A549 (cell line): ENCODE results near the gene TTC21A. TPM values are rescaled to one million over a fixed set of nuclear protein-coding genes. Genes with fewer than 3 reads are reported as not detected.

Experiments
- ATAC-seq, 2 experiments: fragments of 200-7000 bp in 1 of 2; fragments of >200 bp in 1 of 2; cut with Nextera tagmentation in 1 of 2; cut with Tn5 transposase in 1 of 2; 3 replicates each; pipeline versions ENCODE4 v1.8.0 to v1.9.1; 2018 to 2020; ENCODE audit warnings: mild to moderate bottlenecking in 1 of 2, moderate library complexity in 1 of 2
- CTCF ChIA-PET: fragments of 300-600 bp; sonication (Branson Sonifier 250); formaldehyde crosslinking; extraction: SDS; loops from one replicate; lab custom pipeline; 2021; ENCODE audit warnings: antibody characterized with exemption, inconsistent platforms; lab: Yijun Ruan, JAX
- POLR2A ChIA-PET: fragments of 350-600 bp; formaldehyde crosslinking; extraction: SDS; loops from one replicate; lab custom pipeline; 2021; ENCODE audit warnings: antibody characterized with exemption, inconsistent platforms; lab: Yijun Ruan, JAX
- DNase-seq, 2 experiments: peaks; one replicate each; pipeline versions ENCODE4 v3.0.0 to v3.0.0-alpha.2; 2011 to 2016; ENCODE audit warnings: low read depth in 1 of 2, low spot score in 1 of 2
- FAIRE-seq: peaks from 2 replicates; lab custom pipeline; 2011; peaks lifted over from hg19 to GRCh38; lab: Jason Lieb, UNC
- H3K27ac ChIP-seq, 2 experiments: fragments of >200 bp; sonication (Bioruptor Twin); formaldehyde crosslinking; 3 replicates each; pipeline ENCODE4 v1.5.1; 2016 to 2017
- H3K4me1 ChIP-seq: fragments of >200 bp; sonication (Bioruptor Twin); formaldehyde crosslinking; 3 replicates; pipeline ENCODE4 v1.6.1; 2016
- H3K4me2 ChIP-seq: fragments of >200 bp; sonication (Bioruptor Twin); formaldehyde crosslinking; 3 replicates; pipeline ENCODE4 v1.6.1; 2016
- H3K4me3 ChIP-seq: fragments of >200 bp; sonication (Bioruptor Twin); formaldehyde crosslinking; 3 replicates; pipeline ENCODE4 v1.5.1; 2016
- H3K9me3 ChIP-seq: fragments of >200 bp; sonication (Bioruptor Twin); formaldehyde crosslinking; 3 replicates; pipeline ENCODE4 v1.6.1; 2016
- ATOH8 ChIP-seq: fragments of 250-450 bp; sonication (Bioruptor Pico); IDR thresholded peaks from 2 replicates; pipeline ENCODE4 v1.5.0; 2020; ENCODE audit warnings: low read depth, mild to moderate bottlenecking, moderate library complexity
- BHLHE40 ChIP-seq: IDR thresholded peaks from 2 replicates; pipeline ENCODE4 v1.6.1; 2012; ENCODE audit warnings: low read depth, low read length, inconsistent platforms
- CBX2 ChIP-seq: fragments of 200-600 bp; sonication (generic); IDR thresholded peaks from 2 replicates; pipeline ENCODE4 v1.6.1; 2016; ENCODE audit warnings: low read depth, mild to moderate bottlenecking, borderline replicate concordance
- CBX8 ChIP-seq: fragments of 200-600 bp; sonication (generic); IDR thresholded peaks from 2 replicates; pipeline ENCODE4 v1.6.1; 2016
- CEBPB ChIP-seq, 2 experiments: fragments of >200 bp in 1 of 2; sonication (Bioruptor Twin) in 1 of 2; formaldehyde crosslinking in 1 of 2; IDR thresholded peaks; 2 replicates each; pipeline ENCODE4 v1.6.1; 2012 to 2016
- CTCF ChIP-seq: fragments of >200 bp; sonication (Bioruptor Twin); formaldehyde crosslinking; IDR thresholded peaks from 3 replicates; pipeline ENCODE4 v1.5.1; 2016
- EHF ChIP-seq: fragments of 250-450 bp; sonication (Bioruptor Pico); IDR thresholded peaks from 2 replicates; pipeline ENCODE4 v1.5.0; 2020; ENCODE audit warnings: mild to moderate bottlenecking
- ELK1 ChIP-seq: fragments of 150-350 bp; IDR thresholded peaks from 2 replicates; pipeline ENCODE4 v1.6.1; 2014; ENCODE audit warnings: low read depth, mild to moderate bottlenecking, low read length
- EP300 ChIP-seq, 2 experiments: fragments of >200 bp; sonication (Bioruptor Twin); formaldehyde crosslinking; IDR thresholded peaks; 2 replicates in 1 of 2; 3 replicates in 1 of 2; pipeline ENCODE4 v1.6.1; 2016 to 2017
- ESRRA ChIP-seq: fragments of 150-350 bp; IDR thresholded peaks from 2 replicates; pipeline ENCODE4 v1.6.1; 2014; ENCODE audit warnings: mild to moderate bottlenecking, low read length, borderline replicate concordance
- FOSL2 ChIP-seq, 2 experiments: fragments of 450-650 bp in 1 of 2; fragments of >200 bp in 1 of 2; sonication (Bioruptor Twin) in 1 of 2; formaldehyde crosslinking; IDR thresholded peaks; 2 replicates each; pipeline versions ENCODE4 v1.5.0 to v1.6.1; 2016 to 2020; ENCODE audit warnings: mild to moderate bottlenecking in 1 of 2, moderate library complexity in 1 of 2
- HES2 ChIP-seq: fragments of >200 bp; sonication (Bioruptor Twin); formaldehyde crosslinking; IDR thresholded peaks from 2 replicates; pipeline ENCODE4 v1.6.1; 2016
- HEYL ChIP-seq: fragments of 250-450 bp; sonication (Bioruptor Pico); IDR thresholded peaks from 2 replicates; pipeline ENCODE4 v1.8.0; 2021; ENCODE audit warnings: mild to moderate bottlenecking, moderate library complexity
- HOXB13 ChIP-seq: fragments of 250-450 bp; sonication (Bioruptor Pico); IDR thresholded peaks from 2 replicates; pipeline ENCODE4 v1.5.0; 2020; ENCODE audit warnings: low read depth, mild to moderate bottlenecking, moderate library complexity
- JUN ChIP-seq, 2 experiments: fragments of >200 bp; sonication (Bioruptor Twin); formaldehyde crosslinking; IDR thresholded peaks; 2 replicates in 1 of 2; 3 replicates in 1 of 2; pipeline ENCODE4 v1.6.1; 2016 to 2017
- MAX ChIP-seq: IDR thresholded peaks from 2 replicates; pipeline ENCODE4 v1.6.1; 2012
- NPAS2 ChIP-seq: fragments of 250-450 bp; sonication (Bioruptor Pico); IDR thresholded peaks from 2 replicates; pipeline ENCODE4 v1.8.0; 2022; ENCODE audit warnings: mild to moderate bottlenecking, moderate library complexity, borderline replicate concordance
- NR3C1 ChIP-seq: fragments of >200 bp; sonication (Bioruptor Twin); formaldehyde crosslinking; IDR thresholded peaks from 3 replicates; pipeline ENCODE4 v1.6.1; 2017
- POLR2A ChIP-seq: IDR thresholded peaks from 2 replicates; pipeline ENCODE4 v1.6.1; 2012; ENCODE audit warnings: mild to moderate bottlenecking, low read length
- RARB ChIP-seq: fragments of 250-450 bp; sonication (Bioruptor Pico); IDR thresholded peaks from 2 replicates; pipeline ENCODE4 v1.8.0; 2021; ENCODE audit warnings: mild to moderate bottlenecking, moderate library complexity
- REST ChIP-seq: fragments of 200-600 bp; sonication (generic); IDR thresholded peaks from 2 replicates; pipeline ENCODE4 v1.6.1; 2016; ENCODE audit warnings: antibody characterized with exemption, mild to moderate bottlenecking, moderate library complexity
- SMC3 ChIP-seq: fragments of >200 bp; sonication (Bioruptor Twin); formaldehyde crosslinking; IDR thresholded peaks from 3 replicates; pipeline ENCODE4 v1.6.1; 2018; ENCODE audit warnings: inconsistent platforms
- SREBF2 ChIP-seq: fragments of 450-650 bp; IDR thresholded peaks from 2 replicates; pipeline ENCODE4 v1.6.1; 2014; ENCODE audit warnings: mild to moderate bottlenecking, moderate library complexity
- TFCP2L1 ChIP-seq: fragments of 250-450 bp; sonication (Bioruptor Pico); IDR thresholded peaks from 2 replicates; pipeline ENCODE4 v1.5.0; 2021; ENCODE audit warnings: mild to moderate bottlenecking
- ZFP36 ChIP-seq: fragments of 450-650 bp; IDR thresholded peaks from 2 replicates; pipeline ENCODE4 v1.6.1; 2014; ENCODE audit warnings: borderline replicate concordance; ENCODE audit not compliant: partially characterized antibody
- ZSCAN20 ChIP-seq: fragments of 250-450 bp; sonication (Bioruptor Pico); IDR thresholded peaks from 2 replicates; pipeline ENCODE4 v1.8.0; 2022; ENCODE audit warnings: mild to moderate bottlenecking, moderate library complexity
- WGBS: methylation state at CpG from one replicate; pipeline ENCODE4 v1.1.6; 2017; ENCODE audit errors: missing lambda C conversion rate; 5-methylcytosine and 5-hydroxymethylcytosine counted together
- polyA plus RNA-seq, 4 experiments: library from polyadenylated mRNA; depleted of rRNA in 3 of 4; stranded (reverse); fragments of >200 nt; fragmentation: RNase III in 1 of 4; extraction: RNeasy Plus Mini Kit Qiagen cat#74134 plus additional on column Dnase treatment in 1 of 4; gene quantifications; 2 replicates in 3 of 4; 3 replicates in 1 of 4; pipeline ENCODE4 v1.2.3, GENCODE V29; 2011 to 2017

Gene TTC21A
- polyA plus RNA-seq, 2 of the 4 experiments (the other 2 are of a cell fraction): 1.1 to 1.4 TPM

- TF ChIP-seq ELK1 (no peak), MAX (no peak), ZFP36 (no peak), NPAS2 (CRISPR knock-in tag) (no peak)
Observed at GRCh38 chr3:39126532-39127071, 19.1 kb downstream of the TTC21A start (continued).

GRCh38 chr3:39127269-39127907 is 19.9 kb downstream of the TTC21A start:
- ATAC-seq: no peak
- WGBS: 77% methylated on average over 6 of the region's 7 CpGs
- Histone ChIP-seq H3K27ac (no peak overlapping the region), H3K4me3 (no peak overlapping the region), H3K4me2 (no peak overlapping the region), H3K9me3 (no peaks in the 10 kb centered on the region), H3K4me1 (peaks cover 18% of the 10 kb centered on the region)
- TF ChIP-seq RARB (no peak), MAX (no peak), HOXB13 (CRISPR knock-in tag) (no peak), FOSL2 (IDR thresholded peaks at IDR 0.05) (no peak), FOSL2 (CRISPR knock-in tag; IDR thresholded peaks at IDR 0.05) (no peak), POLR2A (no peak), SMC3 (no peak), NR3C1 (no peak), HEYL (no peak), CEBPB (IDR thresholded peaks at IDR 0.05) (no peak), REST (no peak), ESRRA (no peak), TFCP2L1 (CRISPR knock-in tag) (no peak)
- FAIRE-seq: no peak
- ChIA-PET POLR2A (no interaction called here), CTCF (interaction anchor here (0.6 to 22.7 kb wide), 38 partner anchors 10 to 251 kb away, joined by 3 to 383 read pairs (median 6); partner anchors contain the start of genes CX3CR1, GORASP1, TTC21A and XIRP1)
- no peak for DNase-seq

- TF ChIP-seq CBX8 (no peak), EHF (CRISPR knock-in tag) (no peak), EP300 (IDR thresholded peaks at IDR 0.05) (no peak), JUN (IDR thresholded peaks at IDR 0.05) (no peak), ZSCAN20 (CRISPR knock-in tag) (no peak), CTCF (no peak), BHLHE40 (no peak), SREBF2 (no peak), MAX (no peak), ATOH8 (CRISPR knock-in tag) (no peak), CBX2 (no peak), ESRRA (no peak), HES2 (no peak)
- FAIRE-seq: no peak
- H3K27ac ChIP-seq: no peak overlapping the region
- POLR2A ChIA-PET: no interaction called here
- no peak overlapping the region for H3K4me3 ChIP-seq
- ATAC-seq: no peak
- CTCF ChIA-PET: interaction anchor here (0.6 to 22.7 kb wide), 17 partner anchors 10 to 250 kb away, joined by 3 to 383 read pairs (median 9); partner anchors contain the start of genes GORASP1, TTC21A and XIRP1
- DNase-seq: no peak
- H3K4me2 ChIP-seq: no peak overlapping the region
- no peaks in the 10 kb centered on the region for H3K9me3 ChIP-seq
- H3K4me1 ChIP-seq: peaks cover 18% of the 10 kb centered on the region
- WGBS: 5% methylated on average over 1 of the region's 1 CpG
Observed at GRCh38 chr3:39127908-39128304, 20.4 kb downstream of the TTC21A start.
